Head of caudate nucleus (tissue), 42 donors: ENCODE results near the gene PDE4B.
A peak's percentile ranks its signal among the peaks of the same experiment; 100 is the strongest.

Source experiments
- DNase-seq, 42 donors: peaks; one replicate each; pipeline versions ENCODE4 v3.0.0 to v3.0.0-alpha.2; 2020 to 2021; ENCODE audit warnings: mixed read lengths in 7 of 42
- intact Hi-C: fragments of 100-400 bp; cut with DNase I; formaldehyde crosslinking; loops from one replicate; pipeline ENCODE4 v1.15.0; 2022

PDE4B gene

GRCh38 chr1:66273656-66274055 lies 481.0 kb downstream of the PDE4B start:
- intact Hi-C loops: loop anchor here (5.0 kb wide), 1 partner anchor 79 kb away; no protein-coding TSS in a partner anchor
- no peak for DNase-seq

GRCh38 chr1:66274634-66275033 lies 481.9 kb downstream of the PDE4B start:
- intact Hi-C loops: loop anchor here (5.0 kb wide), 1 partner anchor 78 kb away; no protein-coding TSS in a partner anchor
- DNase-seq: no peak

- no peak for DNase-seq
- intact Hi-C loops: no loop called here
Observed at GRCh38 chr1:66275083-66275482, 482.4 kb downstream of the PDE4B start.

GRCh38 chr1:66275601-66276023 lies 482.9 kb downstream of the PDE4B start:
- peak in 37 of 42 donors; percentile 22 to 90 (median 63) for DNase-seq
- intact Hi-C loops: no loop called here

- intact Hi-C loops: no loop called here
Observed at GRCh38 chr1:66276218-66276617, 483.5 kb downstream of the PDE4B start.

GRCh38 chr1:66278260-66279021 lies 485.7 kb downstream of the PDE4B start:
- peak in 31 of 42 donors; percentile 20 to 85 (median 58) for DNase-seq
- intact Hi-C loops: no loop called here

More at GRCh38 chr1:66276218-66276617, 483.5 kb downstream of the PDE4B start:
- no peak for DNase-seq

- DNase-seq: no peak
- intact Hi-C loops: no loop called here
Observed at GRCh38 chr1:66281808-66282207, 489.1 kb downstream of the PDE4B start.

GRCh38 chr1:66282343-66282852 lies 489.7 kb downstream of the PDE4B start:
- intact Hi-C loops: no loop called here
- peak in 8 of 42 donors; percentile 14 to 62 (median 31) for DNase-seq

- no peak for DNase-seq
- intact Hi-C loops: no loop called here
Observed at GRCh38 chr1:66282891-66283621, 490.4 kb downstream of the PDE4B start.

- intact Hi-C loops: no loop called here
- no peak for DNase-seq
Observed at GRCh38 chr1:66283622-66284041, 490.9 kb downstream of the PDE4B start.

GRCh38 chr1:66284746-66285145 lies 492.1 kb downstream of the PDE4B start:
- intact Hi-C loops: no loop called here
- DNase-seq: no peak

GRCh38 chr1:66285618-66286270 lies 493.0 kb downstream of the PDE4B start:
- DNase-seq: no peak
- intact Hi-C loops: no loop called here

- intact Hi-C loops: no loop called here
- DNase-seq: no peak
Observed at GRCh38 chr1:66286307-66286706, 493.6 kb downstream of the PDE4B start.

- intact Hi-C loops: no loop called here
- DNase-seq: no peak
Observed at GRCh38 chr1:66288048-66288447, 495.4 kb downstream of the PDE4B start.

- intact Hi-C loops: no loop called here
Observed at GRCh38 chr1:66290761-66291530, 498.3 kb downstream of the PDE4B start.

GRCh38 chr1:66291531-66291864 lies 498.8 kb downstream of the PDE4B start:
- intact Hi-C loops: no loop called here
- no peak for DNase-seq

More at GRCh38 chr1:66290761-66291530, 498.3 kb downstream of the PDE4B start:
- no peak for DNase-seq

GRCh38 chr1:66292305-66292704 lies 499.6 kb downstream of the PDE4B start:
- DNase-seq: no peak
- intact Hi-C loops: no loop called here

- DNase-seq: peak in 41 of 42 donors; percentile 21 to 92 (median 71)
- intact Hi-C loops: no loop called here
Observed at GRCh38 chr1:66292944-66293343, 500.2 kb downstream of the PDE4B start.
